HUES64 (cell line): ENCODE measurements around the gene TMUB2.
A peak's percentile ranks its signal among the peaks of the same experiment; 100 is the strongest.
"Not testable (repeated sequence)": the region's sequence is repeated elsewhere in the genome, so short reads cannot be mapped to it uniquely, and the experiment has no call there.

ENCODE experiments used
- H3K27ac ChIP-seq: 2 replicates; pipeline ENCODE4 v1.7.0; 2013; ENCODE audit warnings: low read depth, low read length, inconsistent platforms
- H3K27me3 ChIP-seq: 2 replicates; pipeline ENCODE4 v1.6.1; 2013; ENCODE audit warnings: mild to moderate bottlenecking, low read length; ENCODE audit not compliant: insufficient read depth
- H3K36me3 ChIP-seq: 2 replicates; pipeline ENCODE4 v1.6.1; 2013; ENCODE audit warnings: mild to moderate bottlenecking, low read length; ENCODE audit not compliant: insufficient read depth
- H3K4me1 ChIP-seq: 2 replicates; pipeline ENCODE4 v1.6.1; 2013; ENCODE audit warnings: mild to moderate bottlenecking, low read length, moderate library complexity; ENCODE audit not compliant: insufficient read depth
- H3K4me3 ChIP-seq: 2 replicates; pipeline ENCODE4 v1.5.1; 2013; ENCODE audit warnings: mild to moderate bottlenecking, low read length, moderate library complexity
- H3K9ac ChIP-seq: 2 replicates; pipeline ENCODE4 v1.6.1; 2013; ENCODE audit warnings: mild to moderate bottlenecking, low read depth, low read length
- H3K9me3 ChIP-seq: 2 replicates; pipeline ENCODE4 v1.6.1; 2013; ENCODE audit warnings: low read depth, low read length; ENCODE audit not compliant: insufficient read depth
- WGBS: fragments of 150-250, 120-280 bp; methylation state at CpG from one replicate; pipeline ENCODE4 v1.1.7; 2013; ENCODE audit warnings: missing lambda C conversion rate; 5-methylcytosine and 5-hydroxymethylcytosine counted together

The TMUB2 gene

GRCh38 chr17:44222112-44222869, 35.5 kb downstream of the TMUB2 start:
- no peaks in the 10 kb centered on the region; the same call in 1 of the 2 replicates for H3K36me3 ChIP-seq
- peak overlapping the region; percentile 82 for H3K4me3 ChIP-seq
- H3K9me3 ChIP-seq = no peaks in the 10 kb centered on the region
- H3K9ac ChIP-seq = peak overlapping the region; percentile 98
- peaks cover 12% of the 10 kb centered on the region for H3K4me1 ChIP-seq
- 3% methylated on average over 36 of the region's 36 CpGs for WGBS
- no peak overlapping the region for H3K27ac ChIP-seq
- H3K27me3 ChIP-seq = no peaks in the 10 kb centered on the region; the same call in 1 of the 2 replicates

- Histone ChIP-seq H3K9me3 (no peaks in the 10 kb centered on the region), H3K9ac (no peak overlapping the region), H3K36me3 (no peaks in the 10 kb centered on the region), H3K27ac (no peak overlapping the region), H3K4me3 (no peak overlapping the region), H3K4me1 (peaks cover 7% of the 10 kb centered on the region), H3K27me3 (no peaks in the 10 kb centered on the region; the same call in 1 of the 2 replicates)
- 87% methylated on average over 7 of the region's 7 CpGs for WGBS
Measured at GRCh38 chr17:44223541-44224071, 36.8 kb downstream of the TMUB2 start.

- WGBS = 93% methylated on average over 6 of the region's 6 CpGs
- no peak overlapping the region for H3K27ac ChIP-seq
Measured at GRCh38 chr17:44229090-44229489, 42.3 kb downstream of the TMUB2 start.

GRCh38 chr17:44230140-44230539, 43.4 kb downstream of the TMUB2 start:
- Histone ChIP-seq H3K27ac (no peak overlapping the region), H3K9ac (no peak overlapping the region)
- WGBS = 95% methylated on average over 9 of the region's 9 CpGs

More at GRCh38 chr17:44229090-44229489, 42.3 kb downstream of the TMUB2 start:
- Histone ChIP-seq H3K9ac (no peak overlapping the region), H3K4me1 (no peaks in the 10 kb centered on the region), H3K4me3 (no peak overlapping the region), H3K27me3 (no peaks in the 10 kb centered on the region), H3K36me3 (no peaks in the 10 kb centered on the region), H3K9me3 (no peaks in the 10 kb centered on the region)

GRCh38 chr17:44232061-44232460, 45.3 kb downstream of the TMUB2 start:
- Histone ChIP-seq H3K4me3 (no peak overlapping the region), H3K9me3 (no peaks in the 10 kb centered on the region), H3K36me3 (no peaks in the 10 kb centered on the region), H3K9ac (no peak overlapping the region), H3K27me3 (no peaks in the 10 kb centered on the region), H3K4me1 (no peaks in the 10 kb centered on the region), H3K27ac (no peak overlapping the region)
- WGBS = 91% methylated on average over 6 of the region's 7 CpGs

More at GRCh38 chr17:44230140-44230539, 43.4 kb downstream of the TMUB2 start:
- H3K4me3 ChIP-seq = no peak overlapping the region
- no peaks in the 10 kb centered on the region for H3K27me3 ChIP-seq
- H3K36me3 ChIP-seq = no peaks in the 10 kb centered on the region
- H3K4me1 ChIP-seq = no peaks in the 10 kb centered on the region
- H3K9me3 ChIP-seq = no peaks in the 10 kb centered on the region

GRCh38 chr17:44233582-44233981, 46.8 kb downstream of the TMUB2 start:
- Histone ChIP-seq H3K4me1 (no peaks in the 10 kb centered on the region), H3K27ac (no peak overlapping the region), H3K4me3 (no peak overlapping the region), H3K36me3 (no peaks in the 10 kb centered on the region), H3K27me3 (no peaks in the 10 kb centered on the region), H3K9ac (no peak overlapping the region), H3K9me3 (no peaks in the 10 kb centered on the region)
- WGBS = 90% methylated on average over 4 of the region's 5 CpGs

GRCh38 chr17:44235583-44235936, 48.8 kb downstream of the TMUB2 start:
- Histone ChIP-seq H3K4me3 (no peak overlapping the region), H3K27me3 (no peaks in the 10 kb centered on the region), H3K36me3 (no peaks in the 10 kb centered on the region), H3K9ac (no peak overlapping the region), H3K9me3 (no peaks in the 10 kb centered on the region), H3K4me1 (no peaks in the 10 kb centered on the region), H3K27ac (no peak overlapping the region)
- WGBS = 72% methylated on average over 5 of the region's 5 CpGs

GRCh38 chr17:44236444-44236991, 49.7 kb downstream of the TMUB2 start:
- 84% methylated on average over 4 of the region's 5 CpGs for WGBS
- H3K9me3 ChIP-seq = no peaks in the 10 kb centered on the region
- no peaks in the 10 kb centered on the region for H3K27me3 ChIP-seq
- no peak overlapping the region for H3K4me3 ChIP-seq
- no peak overlapping the region for H3K27ac ChIP-seq
- H3K36me3 ChIP-seq = no peaks in the 10 kb centered on the region
- no peak overlapping the region for H3K9ac ChIP-seq
- H3K4me1 ChIP-seq = no peaks in the 10 kb centered on the region

- H3K36me3 ChIP-seq, H3K9me3 ChIP-seq, H3K4me1 ChIP-seq, H3K27me3 ChIP-seq, H3K27ac ChIP-seq, H3K9ac ChIP-seq, H3K4me3 ChIP-seq: not testable (repeated sequence)
- WGBS = 93% methylated on average over 20 of the region's 28 CpGs
Measured at GRCh38 chr17:44237886-44238285, 51.1 kb downstream of the TMUB2 start.

GRCh38 chr17:44241106-44241624, 54.4 kb downstream of the TMUB2 start:
- Histone ChIP-seq H3K9me3 (no peaks in the 10 kb centered on the region), H3K27ac (no peak overlapping the region), H3K27me3 (no peaks in the 10 kb centered on the region), H3K36me3 (no peaks in the 10 kb centered on the region), H3K9ac (no peak overlapping the region), H3K4me1 (no peaks in the 10 kb centered on the region), H3K4me3 (no peak overlapping the region)
- 84% methylated on average over 5 of the region's 6 CpGs for WGBS
